Measurements from ENCODE around the gene TMEM117. TPM values are rescaled to one million over a fixed set of nuclear protein-coding genes. Genes with fewer than 3 reads are reported as not detected.
A peak's percentile ranks its signal among the peaks of the same experiment; 100 is the strongest.

The TMEM117 gene
- 10 to 100 TPM; 14.7 to 15.8 (median 14.8) TPM for polyA plus RNA-seq (ENCODE audit: insufficient read length in 3 of 3)

GRCh38 chr12:43835656-43836474 lies at the start of gene TMEM117:
TSS of gene TMEM117 (plus strand) at chr12:43836081.
- DNase-seq (ENCODE audit: low read depth in 3 of 3, low spot score in 2 of 3): peak; percentile 43 to 58 (median 56)

- no peak for DNase-seq (ENCODE audit: low read depth in 3 of 3, low spot score in 2 of 3)
These were observed 48.8 kb upstream of the TMEM117 start for GRCh38 chr12:43786899-43787693.

- DNase-seq (ENCODE audit: low read depth in 3 of 3, low spot score in 2 of 3): no peak
These were observed 45.9 kb upstream of the TMEM117 start for GRCh38 chr12:43789941-43790340.

GRCh38 chr12:43795716-43796280 lies 40.1 kb upstream of the TMEM117 start:
- no peak for DNase-seq (ENCODE audit: low read depth in 3 of 3, low spot score in 2 of 3)

GRCh38 chr12:43797561-43798217 lies 38.2 kb upstream of the TMEM117 start:
- no peak for DNase-seq (ENCODE audit: low read depth in 3 of 3, low spot score in 2 of 3)

GRCh38 chr12:43805149-43805859 lies 30.6 kb upstream of the TMEM117 start:
- DNase-seq (ENCODE audit: low read depth in 3 of 3, low spot score in 2 of 3): peak in 1 of 3 donors; percentile 24

- DNase-seq (ENCODE audit: low read depth in 3 of 3, low spot score in 2 of 3): peak; percentile 73 to 78 (median 75)
These were observed 29.8 kb upstream of the TMEM117 start, which contains the start of gene TWF1 for GRCh38 chr12:43805860-43806736. TSS of gene TWF1 (minus strand) at chr12:43806317. CDS start at chr12:43806245, 72 bp downstream.

GRCh38 chr12:43806737-43807072 lies 29.2 kb upstream of the TMEM117 start:
- peak in 1 of 3 donors; percentile 25 for DNase-seq (ENCODE audit: low read depth in 3 of 3, low spot score in 2 of 3)

- no peak for DNase-seq (ENCODE audit: low read depth in 3 of 3, low spot score in 2 of 3)
These were observed 28.5 kb upstream of the TMEM117 start for GRCh38 chr12:43807386-43807785.

GRCh38 chr12:43812057-43812456 lies 23.8 kb upstream of the TMEM117 start:
- DNase-seq (ENCODE audit: low read depth in 3 of 3, low spot score in 2 of 3): no peak

- no peak for DNase-seq (ENCODE audit: low read depth in 3 of 3, low spot score in 2 of 3)
These were observed 23.0 kb upstream of the TMEM117 start for GRCh38 chr12:43812926-43813325.

GRCh38 chr12:43815416-43815815 lies 20.5 kb upstream of the TMEM117 start:
- no peak for DNase-seq (ENCODE audit: low read depth in 3 of 3, low spot score in 2 of 3)

- no peak for DNase-seq (ENCODE audit: low read depth in 3 of 3, low spot score in 2 of 3)
These were observed 19.7 kb upstream of the TMEM117 start for GRCh38 chr12:43816168-43816567.

- no peak for DNase-seq (ENCODE audit: low read depth in 3 of 3, low spot score in 2 of 3)
These were observed 11.6 kb upstream of the TMEM117 start for GRCh38 chr12:43824207-43824775.

- DNase-seq (ENCODE audit: low read depth in 3 of 3, low spot score in 2 of 3): no peak
These were observed 9.2 kb upstream of the TMEM117 start for GRCh38 chr12:43826681-43827080.

GRCh38 chr12:43827093-43827492 lies 8.8 kb upstream of the TMEM117 start:
- no peak for DNase-seq (ENCODE audit: low read depth in 3 of 3, low spot score in 2 of 3)

GRCh38 chr12:43832463-43833168 lies 3.3 kb upstream of the TMEM117 start:
- DNase-seq (ENCODE audit: low read depth in 3 of 3, low spot score in 2 of 3): no peak

GRCh38 chr12:43835264-43835655 lies 621 bp upstream of the TMEM117 start:
- DNase-seq (ENCODE audit: low read depth in 3 of 3, low spot score in 2 of 3): peak in 2 of 3 donors; percentile 8 to 35

All from right renal cortex interstitium (tissue), 3 donors.